C4-2B (cell line): ENCODE data around the gene MRPS6.

ENCODE experiments used
- ZFX ChIP-seq: fragments of 450-650 bp; IDR thresholded peaks from 2 replicates; pipeline ENCODE4 v1.6.1; 2017
- TF ChIP-seq, protein P1 (sequence below): fragments of 450-650 bp; conservative IDR thresholded peaks from 2 replicates; pipeline ENCODE4 v1.5.1; 2017; ENCODE audit warnings: mild to moderate bottlenecking

DNA sequence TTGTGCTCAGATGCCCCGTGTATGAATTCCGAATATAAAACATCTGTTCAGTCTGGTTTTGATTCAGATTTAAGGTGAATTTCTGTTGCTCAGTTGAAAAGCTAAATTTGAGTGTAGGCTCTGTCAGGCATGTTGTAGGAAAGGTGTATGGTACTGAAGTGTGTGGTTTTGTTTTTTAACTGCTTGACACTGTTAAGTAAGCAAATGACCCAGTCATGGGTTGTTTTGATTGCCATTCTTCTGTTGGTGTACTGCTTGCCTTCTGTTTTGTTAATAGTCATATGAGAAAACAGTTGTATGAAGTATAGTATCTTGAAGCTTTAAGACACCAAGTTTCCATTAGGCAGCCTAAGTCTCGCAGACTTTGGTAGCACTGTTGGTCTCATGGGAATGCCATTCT lies 10.0 kb downstream of the MRPS6 start:
- TF ChIP-seq, protein P1, sequence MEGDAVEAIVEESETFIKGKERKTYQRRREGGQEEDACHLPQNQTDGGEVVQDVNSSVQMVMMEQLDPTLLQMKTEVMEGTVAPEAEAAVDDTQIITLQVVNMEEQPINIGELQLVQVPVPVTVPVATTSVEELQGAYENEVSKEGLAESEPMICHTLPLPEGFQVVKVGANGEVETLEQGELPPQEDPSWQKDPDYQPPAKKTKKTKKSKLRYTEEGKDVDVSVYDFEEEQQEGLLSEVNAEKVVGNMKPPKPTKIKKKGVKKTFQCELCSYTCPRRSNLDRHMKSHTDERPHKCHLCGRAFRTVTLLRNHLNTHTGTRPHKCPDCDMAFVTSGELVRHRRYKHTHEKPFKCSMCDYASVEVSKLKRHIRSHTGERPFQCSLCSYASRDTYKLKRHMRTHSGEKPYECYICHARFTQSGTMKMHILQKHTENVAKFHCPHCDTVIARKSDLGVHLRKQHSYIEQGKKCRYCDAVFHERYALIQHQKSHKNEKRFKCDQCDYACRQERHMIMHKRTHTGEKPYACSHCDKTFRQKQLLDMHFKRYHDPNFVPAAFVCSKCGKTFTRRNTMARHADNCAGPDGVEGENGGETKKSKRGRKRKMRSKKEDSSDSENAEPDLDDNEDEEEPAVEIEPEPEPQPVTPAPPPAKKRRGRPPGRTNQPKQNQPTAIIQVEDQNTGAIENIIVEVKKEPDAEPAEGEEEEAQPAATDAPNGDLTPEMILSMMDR: no peak
- no peak for TF ChIP-seq ZFX
